NT2/D1 (cell line): ENCODE results near the gene SLC27A4.

ENCODE experiments used
- DNase-seq: peaks from one replicate; pipeline ENCODE4 v3.0.0-alpha.2; 2011; ENCODE audit warnings: low read depth, low spot score
- H3K27me3 ChIP-seq: 2 replicates; pipeline ENCODE4 v1.6.0; 2011; ENCODE audit warnings: mild to moderate bottlenecking; ENCODE audit not compliant: insufficient read length, insufficient read depth
- H3K36me3 ChIP-seq: 2 replicates; pipeline ENCODE4 v1.6.1; 2011; ENCODE audit warnings: mild to moderate bottlenecking, low read length, mixed read lengths; ENCODE audit not compliant: insufficient read depth, insufficient read length
- H3K4me1 ChIP-seq: 2 replicates; pipeline ENCODE4 v1.5.1; 2011; ENCODE audit not compliant: insufficient read depth, insufficient read length
- H3K4me3 ChIP-seq: 2 replicates; pipeline ENCODE4 v1.5.1; 2011; ENCODE audit warnings: low read depth; ENCODE audit not compliant: insufficient read length
- H3K9ac ChIP-seq: 2 replicates; pipeline ENCODE4 v1.6.0; 2011; ENCODE audit warnings: low read depth; ENCODE audit not compliant: insufficient read length
- H3K9me3 ChIP-seq: 2 replicates; pipeline ENCODE4 v1.5.1; 2011; ENCODE audit warnings: mild to moderate bottlenecking, low read length; ENCODE audit not compliant: insufficient read depth
- SUZ12 ChIP-seq: IDR thresholded peaks from 2 replicates; pipeline ENCODE4 v1.6.1; 2011; ENCODE audit not compliant: insufficient read length, insufficient read depth; ENCODE audit errors: extremely low read depth
- YY1 ChIP-seq: IDR thresholded peaks from 2 replicates; pipeline ENCODE4 v1.6.1; 2011; ENCODE audit not compliant: insufficient read length, insufficient read depth
- ZNF274 ChIP-seq: IDR thresholded peaks from 2 replicates; pipeline ENCODE4 v1.6.1; 2011; ENCODE audit warnings: mild to moderate bottlenecking, low read depth, low read length

The SLC27A4 gene

GRCh38 chr9:128358090-128358489 lies 17.8 kb downstream of the SLC27A4 start:
- TF ChIP-seq YY1 (no peak), SUZ12 (no peak), ZNF274 (no peak)
- H3K36me3 ChIP-seq: peaks cover 50% of the 10 kb centered on the region
- peaks cover 9% of the 10 kb centered on the region for H3K4me1 ChIP-seq
- no peak for DNase-seq
- no peak overlapping the region for H3K9ac ChIP-seq
- H3K4me3 ChIP-seq: no peak overlapping the region
- no peaks in the 10 kb centered on the region for H3K9me3 ChIP-seq
- peaks cover 6% of the 10 kb centered on the region for H3K27me3 ChIP-seq

GRCh38 chr9:128358861-128359260 lies 18.5 kb downstream of the SLC27A4 start:
- Histone ChIP-seq H3K9me3 (no peaks in the 10 kb centered on the region), H3K9ac (no peak overlapping the region), H3K27me3 (peaks cover 7% of the 10 kb centered on the region), H3K4me3 (no peak overlapping the region), H3K36me3 (peaks cover 44% of the 10 kb centered on the region), H3K4me1 (peaks cover 10% of the 10 kb centered on the region)
- DNase-seq: no peak
- TF ChIP-seq SUZ12 (no peak), YY1 (no peak), ZNF274 (no peak)

GRCh38 chr9:128360826-128361225 lies 20.5 kb downstream of the SLC27A4 start:
- Histone ChIP-seq H3K9me3 (no peaks in the 10 kb centered on the region), H3K36me3 (peaks cover 27% of the 10 kb centered on the region), H3K27me3 (peaks cover 15% of the 10 kb centered on the region), H3K4me3 (no peak overlapping the region), H3K9ac (no peak overlapping the region), H3K4me1 (peaks cover 16% of the 10 kb centered on the region)
- no peak for DNase-seq
- TF ChIP-seq ZNF274 (no peak), SUZ12 (no peak), YY1 (no peak)

GRCh38 chr9:128361296-128361985 lies 21.1 kb downstream of the SLC27A4 start:
- no peak for TF ChIP-seq SUZ12
- no peak overlapping the region for H3K9ac ChIP-seq
- H3K27me3 ChIP-seq: peaks cover 19% of the 10 kb centered on the region
- peaks cover 16% of the 10 kb centered on the region for H3K4me1 ChIP-seq
- H3K9me3 ChIP-seq: no peaks in the 10 kb centered on the region
- H3K36me3 ChIP-seq: peaks cover 21% of the 10 kb centered on the region
- no peak for DNase-seq
- H3K4me3 ChIP-seq: no peak overlapping the region

- Histone ChIP-seq H3K27me3 (peaks cover 25% of the 10 kb centered on the region), H3K36me3 (peaks cover 20% of the 10 kb centered on the region), H3K9ac (no peak overlapping the region), H3K9me3 (no peaks in the 10 kb centered on the region), H3K4me3 (no peak overlapping the region), H3K4me1 (peaks cover 16% of the 10 kb centered on the region)
- DNase-seq: peak; percentile 82
- TF ChIP-seq SUZ12 (no peak), ZNF274 (no peak), YY1 (no peak)
These were observed 21.8 kb downstream of the SLC27A4 start for GRCh38 chr9:128361986-128362646.

- Histone ChIP-seq H3K4me1 (peaks cover 14% of the 10 kb centered on the region), H3K27me3 (peaks cover 31% of the 10 kb centered on the region), H3K9ac (no peak overlapping the region), H3K36me3 (peaks cover 15% of the 10 kb centered on the region), H3K9me3 (no peaks in the 10 kb centered on the region), H3K4me3 (no peak overlapping the region)
- TF ChIP-seq SUZ12 (no peak), ZNF274 (no peak), YY1 (no peak)
- DNase-seq: no peak
These were observed 22.4 kb downstream of the SLC27A4 start for GRCh38 chr9:128362774-128363173.

- DNase-seq: no peak
- Histone ChIP-seq H3K4me3 (no peak overlapping the region), H3K36me3 (peaks cover 4% of the 10 kb centered on the region), H3K4me1 (peaks cover 12% of the 10 kb centered on the region), H3K9ac (peak overlapping the region; percentile 74), H3K27me3 (peaks cover 35% of the 10 kb centered on the region), H3K9me3 (no peaks in the 10 kb centered on the region)
- no peak for TF ChIP-seq SUZ12
- TF ChIP-seq ZNF274: no peak
- no peak for TF ChIP-seq YY1
These were observed 25.2 kb downstream of the SLC27A4 start for GRCh38 chr9:128365525-128365924.
